Measurements from ENCODE around the gene SOX10.

DNA sequence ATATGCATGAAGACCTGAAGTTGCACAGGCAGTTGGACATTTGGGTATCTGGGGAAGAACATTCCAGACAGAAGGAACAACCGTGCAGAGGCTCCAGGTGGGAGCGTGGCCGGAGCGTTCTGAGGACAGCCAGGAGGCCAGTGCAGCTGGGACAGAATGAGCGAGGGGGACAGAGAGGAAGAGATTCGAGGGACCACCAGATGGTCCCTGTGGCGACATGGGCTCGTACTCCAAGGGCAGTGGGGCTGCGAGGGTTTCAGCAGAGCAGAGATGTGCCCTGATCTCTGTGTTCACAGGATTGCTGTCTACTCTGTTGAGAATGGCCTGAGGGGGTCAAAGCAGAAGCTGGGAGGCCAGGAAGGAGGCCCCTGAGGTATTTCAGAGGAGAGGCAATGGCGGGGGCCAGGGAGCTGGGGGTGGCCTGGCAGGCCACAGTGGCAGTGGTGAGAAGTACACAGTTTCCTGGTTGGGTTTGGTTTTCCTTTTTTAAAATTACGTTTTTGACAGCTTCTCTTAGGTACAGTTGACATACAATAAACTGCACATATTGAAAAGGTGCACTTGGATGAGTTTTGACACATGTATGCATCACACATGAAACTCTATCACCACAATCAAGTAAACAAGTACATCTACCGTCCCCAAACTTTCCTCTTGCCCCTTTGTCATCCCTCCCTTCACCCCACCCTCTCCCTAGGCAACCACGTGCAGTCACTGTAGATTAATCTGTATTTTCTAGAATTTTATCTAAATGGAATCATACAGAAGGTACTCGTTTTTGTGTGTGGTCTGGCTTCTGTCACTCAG is 24.8 kb upstream of the SOX10 start:
- TF ChIP-seq, protein P1, sequence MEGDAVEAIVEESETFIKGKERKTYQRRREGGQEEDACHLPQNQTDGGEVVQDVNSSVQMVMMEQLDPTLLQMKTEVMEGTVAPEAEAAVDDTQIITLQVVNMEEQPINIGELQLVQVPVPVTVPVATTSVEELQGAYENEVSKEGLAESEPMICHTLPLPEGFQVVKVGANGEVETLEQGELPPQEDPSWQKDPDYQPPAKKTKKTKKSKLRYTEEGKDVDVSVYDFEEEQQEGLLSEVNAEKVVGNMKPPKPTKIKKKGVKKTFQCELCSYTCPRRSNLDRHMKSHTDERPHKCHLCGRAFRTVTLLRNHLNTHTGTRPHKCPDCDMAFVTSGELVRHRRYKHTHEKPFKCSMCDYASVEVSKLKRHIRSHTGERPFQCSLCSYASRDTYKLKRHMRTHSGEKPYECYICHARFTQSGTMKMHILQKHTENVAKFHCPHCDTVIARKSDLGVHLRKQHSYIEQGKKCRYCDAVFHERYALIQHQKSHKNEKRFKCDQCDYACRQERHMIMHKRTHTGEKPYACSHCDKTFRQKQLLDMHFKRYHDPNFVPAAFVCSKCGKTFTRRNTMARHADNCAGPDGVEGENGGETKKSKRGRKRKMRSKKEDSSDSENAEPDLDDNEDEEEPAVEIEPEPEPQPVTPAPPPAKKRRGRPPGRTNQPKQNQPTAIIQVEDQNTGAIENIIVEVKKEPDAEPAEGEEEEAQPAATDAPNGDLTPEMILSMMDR (IDR thresholded peaks at IDR 0.05; ENCODE audit: borderline replicate concordance, extremely low read depth, low read length, poor library complexity, severe bottlenecking) = no peak
- TF ChIP-seq EZH2 (IDR thresholded peaks at IDR 0.05; ENCODE audit: borderline replicate concordance, low read depth, low read length, severe bottlenecking) = no peak
